Panc1 (cell line): ENCODE measurements around the gene SLC39A10.

Experiments
- CTCF ChIP-seq: fragments of 450-650 bp; IDR thresholded peaks from 2 replicates; pipeline ENCODE4 v1.5.1; 2017; ENCODE audit warnings: mild to moderate bottlenecking
- POLR2AphosphoS5 ChIP-seq: IDR thresholded peaks from 2 replicates; pipeline ENCODE4 v1.6.1; 2012; ENCODE audit warnings: mild to moderate bottlenecking, low read depth, low read length, moderate library complexity
- REST ChIP-seq, 2 experiments: IDR thresholded peaks; 2 replicates each; pipeline ENCODE4 v1.6.1; 2011 to 2012; ENCODE audit warnings: low read depth in 2 of 2, control low read depth in 1 of 2, low read length in 1 of 2, mild to moderate bottlenecking in 1 of 2, moderate library complexity in 1 of 2; ENCODE audit not compliant: insufficient read depth in 1 of 2

DNA sequence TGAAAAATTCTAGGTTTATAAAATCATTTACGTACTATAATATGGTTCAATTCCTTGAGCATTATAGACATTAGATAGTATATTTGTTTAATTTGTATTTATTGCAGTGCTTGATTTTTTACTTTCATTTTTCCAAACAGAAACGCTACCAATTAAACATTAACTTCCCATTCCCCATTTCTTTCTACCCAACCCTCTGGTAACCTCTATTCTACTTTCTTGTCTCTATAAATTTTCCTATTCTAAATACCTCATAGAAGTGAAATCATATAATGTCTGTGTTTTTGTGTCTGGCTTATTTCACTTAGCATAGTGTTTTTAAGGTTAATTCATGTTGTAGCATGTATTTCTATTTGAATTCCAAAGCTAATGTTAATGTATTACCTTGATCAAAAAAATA, 11.6 kb upstream of the SLC39A10 start:
- no peak for TF ChIP-seq CTCF
- TF ChIP-seq REST (IDR thresholded peaks at IDR 0.05; ENCODE audit: insufficient read depth in 1 of 2, low read depth in 2 of 2, low read length in 1 of 2), result no peak
- no peak for TF ChIP-seq POLR2AphosphoS5
